ENCODE data around the gene TMEM151A.

The TMEM151A gene

GRCh38 chr11:66283461-66284105 is 8.1 kb upstream of the TMEM151A start:
- TF ChIP-seq, protein P1, sequence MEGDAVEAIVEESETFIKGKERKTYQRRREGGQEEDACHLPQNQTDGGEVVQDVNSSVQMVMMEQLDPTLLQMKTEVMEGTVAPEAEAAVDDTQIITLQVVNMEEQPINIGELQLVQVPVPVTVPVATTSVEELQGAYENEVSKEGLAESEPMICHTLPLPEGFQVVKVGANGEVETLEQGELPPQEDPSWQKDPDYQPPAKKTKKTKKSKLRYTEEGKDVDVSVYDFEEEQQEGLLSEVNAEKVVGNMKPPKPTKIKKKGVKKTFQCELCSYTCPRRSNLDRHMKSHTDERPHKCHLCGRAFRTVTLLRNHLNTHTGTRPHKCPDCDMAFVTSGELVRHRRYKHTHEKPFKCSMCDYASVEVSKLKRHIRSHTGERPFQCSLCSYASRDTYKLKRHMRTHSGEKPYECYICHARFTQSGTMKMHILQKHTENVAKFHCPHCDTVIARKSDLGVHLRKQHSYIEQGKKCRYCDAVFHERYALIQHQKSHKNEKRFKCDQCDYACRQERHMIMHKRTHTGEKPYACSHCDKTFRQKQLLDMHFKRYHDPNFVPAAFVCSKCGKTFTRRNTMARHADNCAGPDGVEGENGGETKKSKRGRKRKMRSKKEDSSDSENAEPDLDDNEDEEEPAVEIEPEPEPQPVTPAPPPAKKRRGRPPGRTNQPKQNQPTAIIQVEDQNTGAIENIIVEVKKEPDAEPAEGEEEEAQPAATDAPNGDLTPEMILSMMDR (IDR thresholded peaks at IDR 0.05; ENCODE audit: unreplicated experiment in 3 of 3) = no peak
- Mint-ChIP-seq H3K4me1 (peaks cover 16% of the 10 kb centered on the region), H3K27me3 (ENCODE audit: low read depth) (peaks cover 4% of the 10 kb centered on the region), H3K4me3 (no peak overlapping the region), H3K27ac (no peak overlapping the region), H3K9me3 (no peaks in the 10 kb centered on the region), H3K36me3 (ENCODE audit: low read depth) (no peaks in the 10 kb centered on the region)

- H3K4me3 Mint-ChIP-seq = peak overlapping the region in 1 of 3 experiments; percentile 10
- TF ChIP-seq, protein P1 (IDR thresholded peaks at IDR 0.05; ENCODE audit: unreplicated experiment in 3 of 3) = no peak
- H3K4me1 Mint-ChIP-seq = peaks cover 21% of the 10 kb centered on the region
- no peak overlapping the region for H3K27ac Mint-ChIP-seq
- no peaks in the 10 kb centered on the region for H3K9me3 Mint-ChIP-seq
- H3K36me3 Mint-ChIP-seq (ENCODE audit: low read depth) = no peaks in the 10 kb centered on the region
- H3K27me3 Mint-ChIP-seq (ENCODE audit: low read depth) = peaks cover 9% of the 10 kb centered on the region
These were observed 7.1 kb upstream of the TMEM151A start for GRCh38 chr11:66284526-66285078.

- Mint-ChIP-seq H3K4me3 (peak overlapping the region in 1 of 3 experiments; percentile 33), H3K4me1 (peaks cover 21% of the 10 kb centered on the region), H3K36me3 (ENCODE audit: low read depth) (no peaks in the 10 kb centered on the region), H3K27me3 (ENCODE audit: low read depth) (peaks cover 15% of the 10 kb centered on the region), H3K27ac (peak overlapping the region in 1 of 3 experiments; percentile 18), H3K9me3 (no peaks in the 10 kb centered on the region)
- TF ChIP-seq, protein P1 (IDR thresholded peaks at IDR 0.05; ENCODE audit: unreplicated experiment in 3 of 3) = no peak
These were observed 6.3 kb upstream of the TMEM151A start for GRCh38 chr11:66285250-66285947.

- H3K27me3 Mint-ChIP-seq (ENCODE audit: low read depth) = peaks cover 26% of the 10 kb centered on the region
- H3K27ac Mint-ChIP-seq = peak overlapping the region in 1 of 3 experiments; percentile 26
- H3K9me3 Mint-ChIP-seq = no peaks in the 10 kb centered on the region
- peaks cover 20% of the 10 kb centered on the region for H3K4me1 Mint-ChIP-seq
- peak overlapping the region; percentile 85 to 87 (median 86) for H3K4me3 Mint-ChIP-seq
- TF ChIP-seq, protein P1 (IDR thresholded peaks at IDR 0.05; ENCODE audit: unreplicated experiment in 3 of 3) = no peak
- no peaks in the 10 kb centered on the region for H3K36me3 Mint-ChIP-seq (ENCODE audit: low read depth)
These were observed 5.0 kb upstream of the TMEM151A start for GRCh38 chr11:66286699-66287098.

DNA sequence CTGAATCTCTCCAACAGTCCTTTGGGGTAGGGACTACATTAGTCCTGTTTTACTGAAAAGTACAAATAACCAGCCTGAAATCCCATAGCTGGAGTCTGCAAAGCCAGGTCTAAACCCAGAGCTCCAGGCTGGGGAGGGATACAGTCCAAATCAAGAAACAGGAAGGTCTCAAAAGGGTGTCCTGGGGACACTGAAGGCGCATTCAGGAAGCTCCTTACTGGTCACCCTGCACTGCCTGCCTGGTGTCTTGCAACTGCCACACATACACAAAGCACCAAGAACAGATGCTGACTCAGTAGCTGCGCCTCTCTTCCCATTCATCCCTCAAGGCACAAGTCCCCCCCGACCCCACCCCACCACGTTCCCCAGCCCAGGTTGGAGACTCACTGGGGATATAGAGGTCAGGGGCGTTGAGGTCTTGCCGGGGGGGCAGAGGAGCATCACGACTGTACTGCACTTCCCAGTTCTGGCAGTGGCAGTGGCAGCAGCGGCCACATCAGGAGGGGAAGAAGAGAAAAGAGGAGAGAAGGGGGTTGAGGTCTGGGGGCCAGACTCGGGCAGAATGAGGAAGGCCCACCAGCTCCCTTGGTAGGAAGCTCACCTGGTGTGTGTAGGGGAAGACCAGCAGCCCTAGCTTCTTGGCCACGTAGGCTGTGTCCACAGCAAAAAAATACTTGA is 4.3 kb upstream of the TMEM151A start:
- H3K36me3 Mint-ChIP-seq (ENCODE audit: low read depth) = no peaks in the 10 kb centered on the region
- peaks cover 27% of the 10 kb centered on the region for H3K27me3 Mint-ChIP-seq (ENCODE audit: low read depth)
- no peaks in the 10 kb centered on the region for H3K9me3 Mint-ChIP-seq
- H3K4me1 Mint-ChIP-seq = peaks cover 20% of the 10 kb centered on the region
- H3K27ac Mint-ChIP-seq = peak overlapping the region in 1 of 3 experiments; percentile 61
- peak overlapping the region; percentile 85 to 87 (median 86) for H3K4me3 Mint-ChIP-seq
- TF ChIP-seq, protein P1 (IDR thresholded peaks at IDR 0.05; ENCODE audit: unreplicated experiment in 3 of 3) = no peak

Measured in nephron (organoid).